HG03558 (cell line): ENCODE results near the gene FBXO39.
"Not testable (repeated sequence)": the region's sequence is repeated elsewhere in the genome, so short reads cannot be mapped to it uniquely, and the experiment has no call there.

Experiments used
- ATAC-seq: cut with Tn5 transposase; IDR thresholded peaks from one replicate; pipeline ENCODE4 v1.9.1; 2021; ENCODE audit warnings: moderate number of reproducible peaks; ENCODE audit not compliant: unreplicated experiment; ENCODE audit errors: extremely low read depth

The FBXO39 gene

GRCh38 chr17:6787081-6787693 is 11.2 kb downstream of the FBXO39 start:
- no peak for ATAC-seq

GRCh38 chr17:6789146-6789545 is 13.1 kb downstream of the FBXO39 start:
- ATAC-seq: no peak

GRCh38 chr17:6793748-6794493 is 17.9 kb downstream of the FBXO39 start:
- ATAC-seq: no peak

GRCh38 chr17:6796017-6796886 is 20.2 kb downstream of the FBXO39 start:
- ATAC-seq: no peak

GRCh38 chr17:6796887-6797490 is 21.0 kb downstream of the FBXO39 start:
- ATAC-seq: no peak

- ATAC-seq: no peak
Measured at GRCh38 chr17:6797718-6798351, 21.8 kb downstream of the FBXO39 start.

- no peak for ATAC-seq
Measured at GRCh38 chr17:6799738-6800137, 23.7 kb downstream of the FBXO39 start.

- ATAC-seq: no peak
Measured at GRCh38 chr17:6800422-6801027, 24.5 kb downstream of the FBXO39 start.

GRCh38 chr17:6811510-6811909 is 35.5 kb downstream of the FBXO39 start:
- ATAC-seq: no peak

- no peak for ATAC-seq
Measured at GRCh38 chr17:6812295-6812694, 36.3 kb downstream of the FBXO39 start.

- no peak for ATAC-seq
Measured at GRCh38 chr17:6815775-6816174, 39.8 kb downstream of the FBXO39 start.

- not testable (repeated sequence) for ATAC-seq
Measured at GRCh38 chr17:6816368-6816767, 40.4 kb downstream of the FBXO39 start.

- ATAC-seq: no peak
Measured at GRCh38 chr17:6818938-6819337, 42.9 kb downstream of the FBXO39 start.

GRCh38 chr17:6823011-6823442 is 47.0 kb downstream of the FBXO39 start:
- ATAC-seq: no peak

- no peak for ATAC-seq
Measured at GRCh38 chr17:6830383-6830986, 54.5 kb downstream of the FBXO39 start.

- no peak for ATAC-seq
Measured at GRCh38 chr17:6831661-6832263, 55.7 kb downstream of the FBXO39 start, which contains the start of gene TEKT1. Gene TEKT1 (minus strand): TSS chr17:6831729. CDS start chr17:6830376, 1,353 bp downstream.
